Muscle layer of duodenum (tissue), 2 donors: ENCODE measurements around the gene GJA9.

ENCODE experiments used
- H3K27ac ChIP-seq: one replicate; pipeline ENCODE4 v1.7.0; 2013; ENCODE audit warnings: mild to moderate bottlenecking, low read length
- H3K27me3 ChIP-seq: one replicate; pipeline ENCODE4 v1.7.0; 2013; ENCODE audit warnings: low read depth, mild to moderate bottlenecking, control low read depth, low read length
- H3K36me3 ChIP-seq, 2 donors: one replicate each; pipeline ENCODE4 v1.7.0; 2013; ENCODE audit warnings: low read length in 2 of 2, control low read depth in 1 of 2, mild to moderate bottlenecking in 1 of 2; ENCODE audit not compliant: insufficient read depth in 2 of 2, control insufficient read depth in 1 of 2
- H3K4me1 ChIP-seq, 2 donors: one replicate each; pipeline ENCODE4 v1.7.0; 2013; ENCODE audit warnings: low read length in 2 of 2, mild to moderate bottlenecking in 2 of 2, control low read depth in 1 of 2, moderate library complexity in 1 of 2; ENCODE audit not compliant: insufficient read depth in 2 of 2, control insufficient read depth in 1 of 2
- H3K4me3 ChIP-seq, 2 donors: one replicate each; pipeline ENCODE4 v1.7.0; 2013; ENCODE audit warnings: low read length in 2 of 2, low read depth in 1 of 2, mild to moderate bottlenecking in 1 of 2
- H3K9me3 ChIP-seq, 2 donors: one replicate each; pipeline ENCODE4 v1.7.0; 2013; ENCODE audit warnings: low read length in 2 of 2, control low read depth in 1 of 2, mild to moderate bottlenecking in 1 of 2; ENCODE audit not compliant: control insufficient read depth in 1 of 2
- donor health status: healthy.

The GJA9 gene

GRCh38 chr1:38827318-38827717 is 54.1 kb downstream of the GJA9 start:
- H3K27ac ChIP-seq, result no peak overlapping the region
- peaks cover 0 to 4% of the 10 kb centered on the region in 2 donors for H3K4me1 ChIP-seq
- no peaks in the 10 kb centered on the region for H3K9me3 ChIP-seq
- H3K27me3 ChIP-seq, result no peaks in the 10 kb centered on the region
- no peak overlapping the region for H3K4me3 ChIP-seq
- no peaks in the 10 kb centered on the region for H3K36me3 ChIP-seq

DNA sequence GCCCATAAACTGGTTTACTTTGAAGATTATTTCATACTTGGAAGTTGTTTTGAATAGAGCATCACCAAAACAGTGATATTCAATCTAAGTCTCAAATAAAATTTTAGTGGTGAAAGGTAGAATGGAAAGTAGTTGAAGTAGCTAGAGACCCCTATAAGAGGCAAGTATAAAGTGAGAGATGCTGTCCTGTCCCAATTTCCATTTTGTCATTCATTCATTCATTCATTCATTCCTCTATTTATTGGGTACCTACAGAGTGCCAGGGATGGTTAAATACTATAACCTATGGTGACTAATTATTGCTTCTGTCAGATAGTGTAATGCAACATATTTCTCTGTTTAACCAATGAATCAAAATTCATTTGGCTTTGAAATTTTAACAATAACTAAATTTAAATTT is 54.5 kb downstream of the GJA9 start:
- H3K9me3 ChIP-seq, result no peaks in the 10 kb centered on the region
- no peak overlapping the region for H3K4me3 ChIP-seq
- H3K27me3 ChIP-seq, result no peaks in the 10 kb centered on the region
- H3K4me1 ChIP-seq, result peaks cover 0 to 4% of the 10 kb centered on the region in 2 donors
- H3K36me3 ChIP-seq, result no peaks in the 10 kb centered on the region
- no peak overlapping the region for H3K27ac ChIP-seq

- Histone ChIP-seq H3K4me3 (no peak overlapping the region), H3K9me3 (no peaks in the 10 kb centered on the region), H3K27me3 (no peaks in the 10 kb centered on the region), H3K36me3 (no peaks in the 10 kb centered on the region), H3K4me1 (peaks cover 0 to 4% of the 10 kb centered on the region in 2 donors), H3K27ac (no peak overlapping the region)
Observed at GRCh38 chr1:38826262-38826661, 55.1 kb downstream of the GJA9 start.
